Measurements from ENCODE around the gene ATG9A. TPM values are rescaled to one million over a fixed set of nuclear protein-coding genes. Genes with fewer than 3 reads are reported as not detected.

Gene ATG9A
- total and polyA plus RNA-seq, 9 of the 15 experiments (the other 6 are each of a cell fraction or from before 2014, with no cell fraction given): 0.25 to 65.6 (median 23.4) TPM

- TF ChIP-seq, protein P1, sequence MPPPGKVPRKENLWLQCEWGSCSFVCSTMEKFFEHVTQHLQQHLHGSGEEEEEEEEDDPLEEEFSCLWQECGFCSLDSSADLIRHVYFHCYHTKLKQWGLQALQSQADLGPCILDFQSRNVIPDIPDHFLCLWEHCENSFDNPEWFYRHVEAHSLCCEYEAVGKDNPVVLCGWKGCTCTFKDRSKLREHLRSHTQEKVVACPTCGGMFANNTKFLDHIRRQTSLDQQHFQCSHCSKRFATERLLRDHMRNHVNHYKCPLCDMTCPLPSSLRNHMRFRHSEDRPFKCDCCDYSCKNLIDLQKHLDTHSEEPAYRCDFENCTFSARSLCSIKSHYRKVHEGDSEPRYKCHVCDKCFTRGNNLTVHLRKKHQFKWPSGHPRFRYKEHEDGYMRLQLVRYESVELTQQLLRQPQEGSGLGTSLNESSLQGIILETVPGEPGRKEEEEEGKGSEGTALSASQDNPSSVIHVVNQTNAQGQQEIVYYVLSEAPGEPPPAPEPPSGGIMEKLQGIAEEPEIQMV (tag; conservative IDR thresholded peaks at IDR 0.05; ENCODE audit: low read depth): no peak
- TF ChIP-seq SRSF1 (IDR thresholded peaks at IDR 0.05; ENCODE audit: low read depth, low read length) (no peak), KLF16 (IDR thresholded peaks at IDR 0.05) (0 out of 2 replicates have a peak, but pooled peaks have one; percentile 11), YY1 (IDR thresholded peaks at IDR 0.05; ENCODE audit: borderline replicate concordance in 1 of 3, control insufficient read depth in 1 of 3, extremely low read depth in 1 of 3, insufficient read depth in 3 of 3, insufficient read length in 1 of 3, insufficient replicate concordance in 2 of 3, low read depth in 1 of 3, low read length in 2 of 3) (peak in 1 of 3 experiments; percentile 32), NCOA2 (IDR thresholded peaks at IDR 0.05; ENCODE audit: partially characterized antibody in 2 of 2) (no peak), NUFIP1 (IDR thresholded peaks at IDR 0.05; ENCODE audit: partially characterized antibody) (no peak), IRF1 (CRISPR knock-in tag; IDR thresholded peaks at IDR 0.05; ENCODE audit: borderline replicate concordance) (no peak), ZNF696 (CRISPR knock-in tag; conservative IDR thresholded peaks at IDR 0.05) (no peak), ZSCAN29 (IDR thresholded peaks at IDR 0.05) (no peak), ZBTB1 (CRISPR knock-in tag; IDR thresholded peaks at IDR 0.05; ENCODE audit: borderline replicate concordance, low read depth) (no peak)
- TF ChIP-seq, protein P2, sequence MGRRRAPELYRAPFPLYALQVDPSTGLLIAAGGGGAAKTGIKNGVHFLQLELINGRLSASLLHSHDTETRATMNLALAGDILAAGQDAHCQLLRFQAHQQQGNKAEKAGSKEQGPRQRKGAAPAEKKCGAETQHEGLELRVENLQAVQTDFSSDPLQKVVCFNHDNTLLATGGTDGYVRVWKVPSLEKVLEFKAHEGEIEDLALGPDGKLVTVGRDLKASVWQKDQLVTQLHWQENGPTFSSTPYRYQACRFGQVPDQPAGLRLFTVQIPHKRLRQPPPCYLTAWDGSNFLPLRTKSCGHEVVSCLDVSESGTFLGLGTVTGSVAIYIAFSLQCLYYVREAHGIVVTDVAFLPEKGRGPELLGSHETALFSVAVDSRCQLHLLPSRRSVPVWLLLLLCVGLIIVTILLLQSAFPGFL (CRISPR knock-in tag; IDR thresholded peaks at IDR 0.05): no peak
- TF ChIP-seq, protein P3, sequence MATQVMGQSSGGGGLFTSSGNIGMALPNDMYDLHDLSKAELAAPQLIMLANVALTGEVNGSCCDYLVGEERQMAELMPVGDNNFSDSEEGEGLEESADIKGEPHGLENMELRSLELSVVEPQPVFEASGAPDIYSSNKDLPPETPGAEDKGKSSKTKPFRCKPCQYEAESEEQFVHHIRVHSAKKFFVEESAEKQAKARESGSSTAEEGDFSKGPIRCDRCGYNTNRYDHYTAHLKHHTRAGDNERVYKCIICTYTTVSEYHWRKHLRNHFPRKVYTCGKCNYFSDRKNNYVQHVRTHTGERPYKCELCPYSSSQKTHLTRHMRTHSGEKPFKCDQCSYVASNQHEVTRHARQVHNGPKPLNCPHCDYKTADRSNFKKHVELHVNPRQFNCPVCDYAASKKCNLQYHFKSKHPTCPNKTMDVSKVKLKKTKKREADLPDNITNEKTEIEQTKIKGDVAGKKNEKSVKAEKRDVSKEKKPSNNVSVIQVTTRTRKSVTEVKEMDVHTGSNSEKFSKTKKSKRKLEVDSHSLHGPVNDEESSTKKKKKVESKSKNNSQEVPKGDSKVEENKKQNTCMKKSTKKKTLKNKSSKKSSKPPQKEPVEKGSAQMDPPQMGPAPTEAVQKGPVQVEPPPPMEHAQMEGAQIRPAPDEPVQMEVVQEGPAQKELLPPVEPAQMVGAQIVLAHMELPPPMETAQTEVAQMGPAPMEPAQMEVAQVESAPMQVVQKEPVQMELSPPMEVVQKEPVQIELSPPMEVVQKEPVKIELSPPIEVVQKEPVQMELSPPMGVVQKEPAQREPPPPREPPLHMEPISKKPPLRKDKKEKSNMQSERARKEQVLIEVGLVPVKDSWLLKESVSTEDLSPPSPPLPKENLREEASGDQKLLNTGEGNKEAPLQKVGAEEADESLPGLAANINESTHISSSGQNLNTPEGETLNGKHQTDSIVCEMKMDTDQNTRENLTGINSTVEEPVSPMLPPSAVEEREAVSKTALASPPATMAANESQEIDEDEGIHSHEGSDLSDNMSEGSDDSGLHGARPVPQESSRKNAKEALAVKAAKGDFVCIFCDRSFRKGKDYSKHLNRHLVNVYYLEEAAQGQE (IDR thresholded peaks at IDR 0.05; ENCODE audit: borderline replicate concordance): peak; percentile 59
- TF ChIP-seq, protein P3 (CRISPR knock-in tag; IDR thresholded peaks at IDR 0.05; ENCODE audit: low read depth): no peak; the same call in 1 of the 2 replicates
Observed at GRCh38 chr2:219277703-219278654, 48.5 kb upstream of the ATG9A start (continued).
